ENCODE data around the gene CCSER2. TPM values are rescaled to one million over a fixed set of nuclear protein-coding genes. Genes with fewer than 3 reads are reported as not detected.
"Not testable (repeated sequence)": the region's sequence is repeated elsewhere in the genome, so short reads cannot be mapped to it uniquely, and the experiment has no call there.

CCSER2 gene
- total and polyA plus RNA-seq, 2 experiments from 2014 or later, result 30.6 to 76.8 TPM

- H3K9ac ChIP-seq, result no peak overlapping the region
- no peaks in the 10 kb centered on the region for H3K36me3 ChIP-seq (ENCODE audit: low read depth)
- TF ChIP-seq EZH2phosphoT487 (IDR thresholded peaks at IDR 0.05; ENCODE audit: insufficient read depth, low read depth), result no peak
- no peak for TF ChIP-seq EZH2 (IDR thresholded peaks at IDR 0.05; ENCODE audit: insufficient read depth, poor library complexity, severe bottlenecking)
- H3K9me2 ChIP-seq (ENCODE audit: insufficient read depth), result no peaks in the 10 kb centered on the region
- H3K27ac ChIP-seq, result no peak overlapping the region
- H4K20me1 ChIP-seq (ENCODE audit: insufficient read depth), result no peaks in the 10 kb centered on the region
- H2AFZ ChIP-seq, result no peak overlapping the region
- H3K9me3 ChIP-seq (ENCODE audit: low read depth), result no peaks in the 10 kb centered on the region
- in situ Hi-C loops (cut with MboI), result no loop called here
- peaks cover 28% of the 10 kb centered on the region for H3K4me1 ChIP-seq (ENCODE audit: insufficient read depth)
- peak; percentile 16 for DNase-seq
- peaks cover 10% of the 10 kb centered on the region; the same call in 1 of the 2 replicates for H3F3A ChIP-seq (ENCODE audit: insufficient read depth)
- H3K4me3 ChIP-seq, result no peak overlapping the region
- H3K79me2 ChIP-seq (ENCODE audit: insufficient read depth), result peaks cover 24% of the 10 kb centered on the region
- 96 to 98% methylated on average over 2 of the region's 2 CpGs for WGBS, 2 experiments (ENCODE audit: low coverage in 1 of 2, low lambda C conversion rate in 2 of 2, missing lambda C conversion rate in 2 of 2)
- no peak overlapping the region for H3K4me2 ChIP-seq (ENCODE audit: unreplicated experiment)
- no peaks in the 10 kb centered on the region for H3K27me3 ChIP-seq (replicated peaks; ENCODE audit: insufficient read depth)
Measured at GRCh38 chr10:84493361-84493760, 165.0 kb downstream of the CCSER2 start.

- H3K4me2 ChIP-seq (ENCODE audit: unreplicated experiment), result peak overlapping the region; percentile 57
- peak; percentile 76 for DNase-seq
- no peaks in the 10 kb centered on the region for H3K9me2 ChIP-seq (ENCODE audit: insufficient read depth)
- no peaks in the 10 kb centered on the region for H3K27me3 ChIP-seq (replicated peaks; ENCODE audit: insufficient read depth)
- no peaks in the 10 kb centered on the region for H3K9me3 ChIP-seq (ENCODE audit: low read depth)
- H3K79me2 ChIP-seq (ENCODE audit: insufficient read depth), result peaks cover 29% of the 10 kb centered on the region
- H3K36me3 ChIP-seq (ENCODE audit: low read depth), result no peaks in the 10 kb centered on the region
- no peak overlapping the region for H2AFZ ChIP-seq
- peak overlapping the region; percentile 31; the same call in 1 of the 2 replicates for H3K27ac ChIP-seq
- H3F3A ChIP-seq (ENCODE audit: insufficient read depth), result peaks cover 10% of the 10 kb centered on the region; the same call in 1 of the 2 replicates
- no peak for TF ChIP-seq EZH2phosphoT487 (IDR thresholded peaks at IDR 0.05; ENCODE audit: insufficient read depth, low read depth)
- TF ChIP-seq EZH2 (IDR thresholded peaks at IDR 0.05; ENCODE audit: insufficient read depth, poor library complexity, severe bottlenecking), result no peak
- 0 out of 2 replicates have a peak overlapping the region, but pooled peaks have one; percentile 20 for H3K4me3 ChIP-seq
- H3K4me1 ChIP-seq (ENCODE audit: insufficient read depth), result peaks cover 28% of the 10 kb centered on the region
- WGBS, 2 experiments (ENCODE audit: low coverage in 1 of 2, low lambda C conversion rate in 2 of 2, missing lambda C conversion rate in 2 of 2), result 81 to 86% methylated on average over 9 of the region's 9 CpGs
- H3K9ac ChIP-seq, result no peak overlapping the region
- H4K20me1 ChIP-seq (ENCODE audit: insufficient read depth), result no peaks in the 10 kb centered on the region
- in situ Hi-C loops (cut with MboI), result no loop called here
Measured at GRCh38 chr10:84493951-84494848, 165.8 kb downstream of the CCSER2 start.

DNA sequence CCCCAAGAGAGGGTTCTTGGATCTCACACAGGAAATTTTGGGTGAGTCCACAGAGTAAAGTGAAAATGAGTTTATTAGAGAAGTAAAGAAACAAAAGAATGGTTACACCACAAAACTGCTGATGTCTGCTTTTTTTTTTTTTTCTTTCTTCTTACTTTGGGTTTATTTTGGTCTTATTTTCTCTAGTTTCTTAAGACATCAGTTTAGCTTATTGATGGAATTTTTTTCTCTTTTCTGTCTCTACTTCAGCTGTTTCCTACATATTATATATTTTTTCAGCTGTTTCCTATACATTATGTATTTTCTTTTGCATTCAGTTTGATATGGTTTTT is 166.4 kb downstream of the CCSER2 start:
- in situ Hi-C loops (cut with MboI), result no loop called here
- H3K4me3 ChIP-seq, result no peak overlapping the region

GRCh38 chr10:84497978-84498377 is 169.6 kb downstream of the CCSER2 start:
- DNase-seq, result no peak
- peaks cover 39% of the 10 kb centered on the region for H3K79me2 ChIP-seq (ENCODE audit: insufficient read depth)
- no peaks in the 10 kb centered on the region for H3K27me3 ChIP-seq (replicated peaks; ENCODE audit: insufficient read depth)
- TF ChIP-seq EZH2phosphoT487 (IDR thresholded peaks at IDR 0.05; ENCODE audit: insufficient read depth, low read depth), result no peak
- TF ChIP-seq EZH2 (IDR thresholded peaks at IDR 0.05; ENCODE audit: insufficient read depth, poor library complexity, severe bottlenecking), result no peak
- no peak overlapping the region for H2AFZ ChIP-seq
- WGBS, 2 experiments (ENCODE audit: low coverage in 1 of 2, low lambda C conversion rate in 2 of 2, missing lambda C conversion rate in 2 of 2), result 86 to 98% methylated on average over 1 of the region's 1 CpG
- in situ Hi-C loops (cut with MboI), result no loop called here
- H3K27ac ChIP-seq, result no peak overlapping the region
- no peaks in the 10 kb centered on the region for H3K36me3 ChIP-seq (ENCODE audit: low read depth)
- no peak overlapping the region for H3K4me3 ChIP-seq
- H3K9me2 ChIP-seq (ENCODE audit: insufficient read depth), result no peaks in the 10 kb centered on the region
- no peaks in the 10 kb centered on the region for H3K9me3 ChIP-seq (ENCODE audit: low read depth)
- no peaks in the 10 kb centered on the region for H4K20me1 ChIP-seq (ENCODE audit: insufficient read depth)
- H3K4me1 ChIP-seq (ENCODE audit: insufficient read depth), result peaks cover 24% of the 10 kb centered on the region
- H3F3A ChIP-seq (ENCODE audit: insufficient read depth), result peaks cover 10% of the 10 kb centered on the region; the same call in 1 of the 2 replicates
- no peak overlapping the region for H3K4me2 ChIP-seq (ENCODE audit: unreplicated experiment)
- H3K9ac ChIP-seq, result no peak overlapping the region

More for the DNA sequence above, 166.4 kb downstream of the CCSER2 start:
- Histone ChIP-seq H3K36me3 (ENCODE audit: low read depth) (no peaks in the 10 kb centered on the region), H3K27ac (peak overlapping the region; percentile 31; the same call in 1 of the 2 replicates), H2AFZ (no peak overlapping the region), H3K9ac (no peak overlapping the region), H3K9me3 (ENCODE audit: low read depth) (no peaks in the 10 kb centered on the region), H3K27me3 (replicated peaks; ENCODE audit: insufficient read depth) (no peaks in the 10 kb centered on the region), H3K4me2 (ENCODE audit: unreplicated experiment) (peak overlapping the region; percentile 57), H3F3A (ENCODE audit: insufficient read depth) (peaks cover 10% of the 10 kb centered on the region; the same call in 1 of the 2 replicates), H3K9me2 (ENCODE audit: insufficient read depth) (no peaks in the 10 kb centered on the region), H3K4me1 (ENCODE audit: insufficient read depth) (peaks cover 28% of the 10 kb centered on the region), H4K20me1 (ENCODE audit: insufficient read depth) (no peaks in the 10 kb centered on the region), H3K79me2 (ENCODE audit: insufficient read depth) (peaks cover 29% of the 10 kb centered on the region)
- no peak for DNase-seq
- TF ChIP-seq EZH2 (IDR thresholded peaks at IDR 0.05; ENCODE audit: insufficient read depth, poor library complexity, severe bottlenecking) (no peak), EZH2phosphoT487 (IDR thresholded peaks at IDR 0.05; ENCODE audit: insufficient read depth, low read depth) (no peak)

- peaks cover 39% of the 10 kb centered on the region for H3K79me2 ChIP-seq (ENCODE audit: insufficient read depth)
- H3K4me2 ChIP-seq (ENCODE audit: unreplicated experiment); H2AFZ ChIP-seq; H3K27ac ChIP-seq; H3K27me3 ChIP-seq (replicated peaks; ENCODE audit: insufficient read depth); DNase-seq; H3K36me3 ChIP-seq (ENCODE audit: low read depth); H3K4me3 ChIP-seq; H3K9me2 ChIP-seq (ENCODE audit: insufficient read depth); H3K9me3 ChIP-seq (ENCODE audit: low read depth); H3F3A ChIP-seq (ENCODE audit: insufficient read depth); in situ Hi-C loops (cut with MboI); H3K9ac ChIP-seq; H4K20me1 ChIP-seq (ENCODE audit: insufficient read depth): not testable (repeated sequence)
- H3K4me1 ChIP-seq (ENCODE audit: insufficient read depth), result peaks cover 13% of the 10 kb centered on the region
- 96 to 98% methylated on average over 9 of the region's 9 CpGs for WGBS, 2 experiments (ENCODE audit: low coverage in 1 of 2, low lambda C conversion rate in 2 of 2, missing lambda C conversion rate in 2 of 2)
Measured at GRCh38 chr10:84499039-84499438, 170.7 kb downstream of the CCSER2 start.
